ENCODE results near the gene FYN.

- TF ChIP-seq ZNF518A (tag by site-specific recombination; conservative IDR thresholded peaks at IDR 0.05; ENCODE audit: low read depth) (no peak), ZNF580 (tag by site-specific recombination; IDR thresholded peaks at IDR 0.05) (no peak)
These were observed 212.7 kb downstream of the FYN start for GRCh38 chr6:111660531-111660930.

Data from HEK293 (cell line).